AG04450 (cell line): ENCODE results near the gene CATSPER4. TPM values are rescaled to one million over a fixed set of nuclear protein-coding genes. Genes with fewer than 3 reads are reported as not detected.
A peak's percentile ranks its signal among the peaks of the same experiment; 100 is the strongest.

Experiments
- CTCF ChIA-PET: fragments of 300-600, 350-600 bp; formaldehyde crosslinking; extraction: SDS; loops from one replicate; lab custom pipeline; 2022; ENCODE audit warnings: antibody characterized with exemption, inconsistent platforms; lab: Charles Lee
- POLR2A ChIA-PET: fragments of 350-600 bp; formaldehyde crosslinking; extraction: SDS; loops from one replicate; lab custom pipeline; 2021; ENCODE audit warnings: antibody characterized with exemption, inconsistent platforms; lab: Yijun Ruan, JAX
- DNase-seq: peaks from one replicate; pipeline ENCODE4 v3.0.0-alpha.2; 2011; ENCODE audit warnings: low read depth, low spot score
- H3K27ac ChIP-seq: one replicate; pipeline ENCODE4 v1.5.1; 2012; ENCODE audit warnings: low read depth, low read length, control low read depth
- H3K27me3 ChIP-seq: one replicate; pipeline ENCODE4 v1.6.0; 2012; ENCODE audit warnings: low read length; ENCODE audit not compliant: control insufficient read depth, insufficient read depth
- H3K4me3 ChIP-seq: 2 replicates; pipeline ENCODE4 v1.5.1; 2011; ENCODE audit warnings: mild to moderate bottlenecking, low read depth, low read length, control low read depth
- H3K9me3 ChIP-seq: 2 replicates; pipeline ENCODE4 v1.5.1; 2012; ENCODE audit warnings: low read length; ENCODE audit not compliant: control insufficient read depth, insufficient read depth
- polyA plus RNA-seq: library from polyadenylated mRNA; depleted of rRNA; stranded (reverse); fragments of >200 nt; gene quantifications from 2 replicates; pipeline ENCODE4 v1.2.3, GENCODE V29; 2011; rRNA removed
- TF ChIP-seq, protein P1 (sequence below): IDR thresholded peaks from 2 replicates; pipeline ENCODE4 v1.5.1; 2011; ENCODE audit warnings: low read depth, low read length, control low read depth, inconsistent platforms

Gene CATSPER4
- polyA plus RNA-seq, 1 experiment = not detected

- Histone ChIP-seq H3K27ac (peak overlapping the region; percentile 82), H3K4me3 (peak overlapping the region; percentile 99), H3K27me3 (no peaks in the 10 kb centered on the region), H3K9me3 (no peaks in the 10 kb centered on the region; the same call in 1 of the 2 replicates)
- ChIA-PET POLR2A (interaction anchor here (0.6 to 1.4 kb wide), 5 partner anchors 45 to 91 kb away, joined by 3 to 8 read pairs (median 3); partner anchors contain the start of genes SH3BGRL3 and ZNF593), CTCF (interaction anchor here (0.6 to 3.5 kb wide), 43 partner anchors 9 to 237 kb away, joined by 3 to 29 read pairs (median 5); partner anchors contain the start of genes C1orf232, HMGN2, LIN28A and SH3BGRL3)
- TF ChIP-seq, protein P1, sequence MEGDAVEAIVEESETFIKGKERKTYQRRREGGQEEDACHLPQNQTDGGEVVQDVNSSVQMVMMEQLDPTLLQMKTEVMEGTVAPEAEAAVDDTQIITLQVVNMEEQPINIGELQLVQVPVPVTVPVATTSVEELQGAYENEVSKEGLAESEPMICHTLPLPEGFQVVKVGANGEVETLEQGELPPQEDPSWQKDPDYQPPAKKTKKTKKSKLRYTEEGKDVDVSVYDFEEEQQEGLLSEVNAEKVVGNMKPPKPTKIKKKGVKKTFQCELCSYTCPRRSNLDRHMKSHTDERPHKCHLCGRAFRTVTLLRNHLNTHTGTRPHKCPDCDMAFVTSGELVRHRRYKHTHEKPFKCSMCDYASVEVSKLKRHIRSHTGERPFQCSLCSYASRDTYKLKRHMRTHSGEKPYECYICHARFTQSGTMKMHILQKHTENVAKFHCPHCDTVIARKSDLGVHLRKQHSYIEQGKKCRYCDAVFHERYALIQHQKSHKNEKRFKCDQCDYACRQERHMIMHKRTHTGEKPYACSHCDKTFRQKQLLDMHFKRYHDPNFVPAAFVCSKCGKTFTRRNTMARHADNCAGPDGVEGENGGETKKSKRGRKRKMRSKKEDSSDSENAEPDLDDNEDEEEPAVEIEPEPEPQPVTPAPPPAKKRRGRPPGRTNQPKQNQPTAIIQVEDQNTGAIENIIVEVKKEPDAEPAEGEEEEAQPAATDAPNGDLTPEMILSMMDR = 0 out of 2 replicates have a peak, but pooled peaks have one; percentile 15
- DNase-seq = no peak
Observed at GRCh38 chr1:26234644-26235370, 44.4 kb downstream of the CATSPER4 start.

- no peak overlapping the region for H3K4me3 ChIP-seq
- CTCF ChIA-PET = interaction anchor here (0.7 to 1.8 kb wide), 3 partner anchors 37 to 84 kb away, joined by 3 to 5 read pairs (median 3); partner anchors contain the start of gene ZNF593
- TF ChIP-seq, protein P1 = no peak
Observed at GRCh38 chr1:26237230-26237966, 47.0 kb downstream of the CATSPER4 start.

DNA sequence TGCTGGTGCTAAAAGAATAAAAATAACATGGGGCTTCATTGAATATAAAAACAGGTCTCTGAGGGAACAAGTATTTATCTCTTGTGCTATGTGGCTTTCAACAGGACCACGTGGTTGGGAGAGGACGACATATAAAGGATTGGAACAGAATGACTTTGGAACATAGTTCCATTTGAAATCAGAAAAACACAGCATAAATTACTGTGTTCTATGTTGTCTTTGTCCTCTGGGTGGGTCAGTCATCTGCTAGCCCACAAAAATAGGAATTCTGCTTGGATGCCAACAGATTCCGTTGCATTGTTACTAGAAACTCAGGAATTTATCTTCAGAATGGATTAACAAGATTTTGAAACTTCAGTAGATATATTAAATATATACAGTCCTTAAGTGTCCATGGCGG is 49.5 kb downstream of the CATSPER4 start:
- ChIA-PET POLR2A (no interaction called here), CTCF (no interaction called here)
- Histone ChIP-seq H3K9me3 (no peaks in the 10 kb centered on the region), H3K27ac (no peak overlapping the region), H3K4me3 (no peak overlapping the region), H3K27me3 (no peaks in the 10 kb centered on the region)
- TF ChIP-seq, protein P1 = no peak
- DNase-seq = no peak

More at GRCh38 chr1:26237230-26237966, 47.0 kb downstream of the CATSPER4 start:
- no peak for DNase-seq
- H3K9me3 ChIP-seq = no peaks in the 10 kb centered on the region; the same call in 1 of the 2 replicates
- POLR2A ChIA-PET = no interaction called here
- H3K27ac ChIP-seq = no peak overlapping the region
- no peaks in the 10 kb centered on the region for H3K27me3 ChIP-seq

Other genes with a start within 250 kb of the CATSPER4 start
- 9.3 and 11.8 TPM in 2 replicates for gene PAFAH2, start 192.5 kb upstream of the CATSPER4 start, polyA plus RNA-seq
- gene EXTL1, start 168.8 kb upstream of the CATSPER4 start, polyA plus RNA-seq = 1.3 and 1.8 TPM in 2 replicates
- not detected in 2 replicates for gene SLC30A2, start 144.5 kb upstream of the CATSPER4 start, polyA plus RNA-seq
- not detected in 2 replicates for gene TRIM63, start 123.0 kb upstream of the CATSPER4 start, polyA plus RNA-seq
- 2.9 and 3.0 TPM in 2 replicates for gene PDIK1L, start 78.8 kb upstream of the CATSPER4 start, polyA plus RNA-seq
- not detected in 2 replicates for gene FAM110D, start 31.5 kb upstream of the CATSPER4 start, polyA plus RNA-seq
- gene C1orf232, start 21.6 kb upstream of the CATSPER4 start, polyA plus RNA-seq = not detected in 2 replicates
- gene ZNF593, start 20.7 kb upstream of the CATSPER4 start, polyA plus RNA-seq = 19.7 and 28.6 TPM in 2 replicates
- gene ZNF593OS, start 18.8 kb upstream of the CATSPER4 start, polyA plus RNA-seq = not detected in 2 replicates
- 0.05 TPM in 1 of 2 replicates, not detected in the other for gene CNKSR1, start 13.1 kb upstream of the CATSPER4 start, polyA plus RNA-seq
- 5.7 and 5.8 TPM in 2 replicates for gene CEP85, start 43.6 kb downstream of the CATSPER4 start, polyA plus RNA-seq
- gene SH3BGRL3, start 89.5 kb downstream of the CATSPER4 start, polyA plus RNA-seq = 307 and 326 TPM in 2 replicates
- 6.1 and 7.0 TPM in 2 replicates for gene UBXN11, start 116.0 kb downstream of the CATSPER4 start, polyA plus RNA-seq
- gene CD52, start 127.4 kb downstream of the CATSPER4 start, polyA plus RNA-seq = not detected in 2 replicates
- gene CRYBG2, start 163.5 kb downstream of the CATSPER4 start, polyA plus RNA-seq = not detected in 2 replicates
- not detected in 2 replicates for gene ZNF683, start 182.1 kb downstream of the CATSPER4 start, polyA plus RNA-seq
- not detected in 2 replicates for gene LIN28A, start 220.2 kb downstream of the CATSPER4 start, polyA plus RNA-seq
- gene DHDDS, start 241.7 kb downstream of the CATSPER4 start, polyA plus RNA-seq = 45.0 and 51.7 TPM in 2 replicates